SH-SY5Y (cell line): Measurements from ENCODE around the gene MYO6.

Experiments used
- GATA2 ChIP-seq: IDR thresholded peaks from 2 replicates; pipeline ENCODE4 v1.6.1; 2011; ENCODE audit warnings: mild to moderate bottlenecking, low read depth, low read length
- GATA3 ChIP-seq: IDR thresholded peaks from 2 replicates; pipeline ENCODE4 v1.6.1; 2011; ENCODE audit warnings: low read depth, mild to moderate bottlenecking, low read length, moderate library complexity

- no peak for TF ChIP-seq GATA2
- no peak for TF ChIP-seq GATA3
Observed at GRCh38 chr6:75786152-75786551, 37.1 kb downstream of the MYO6 start.
